Glomerular endothelial cell (primary cell): ENCODE data around the gene MATR3. TPM values are rescaled to one million over a fixed set of nuclear protein-coding genes. Genes with fewer than 3 reads are reported as not detected.
"Not testable (repeated sequence)": the region's sequence is repeated elsewhere in the genome, so short reads cannot be mapped to it uniquely, and the experiment has no call there.

Experiments used
- DNase-seq: peaks from one replicate; pipeline ENCODE4 v3.0.0-alpha.2; 2011; ENCODE audit warnings: low read depth, low spot score; ENCODE audit errors: extremely low read depth
- total RNA-seq: library from RNA; depleted of rRNA; stranded (reverse); fragments of >200 nt; gene quantifications from 2 replicates; pipeline ENCODE4 v1.2.3, GENCODE V29; 2015

Gene MATR3, protein sequence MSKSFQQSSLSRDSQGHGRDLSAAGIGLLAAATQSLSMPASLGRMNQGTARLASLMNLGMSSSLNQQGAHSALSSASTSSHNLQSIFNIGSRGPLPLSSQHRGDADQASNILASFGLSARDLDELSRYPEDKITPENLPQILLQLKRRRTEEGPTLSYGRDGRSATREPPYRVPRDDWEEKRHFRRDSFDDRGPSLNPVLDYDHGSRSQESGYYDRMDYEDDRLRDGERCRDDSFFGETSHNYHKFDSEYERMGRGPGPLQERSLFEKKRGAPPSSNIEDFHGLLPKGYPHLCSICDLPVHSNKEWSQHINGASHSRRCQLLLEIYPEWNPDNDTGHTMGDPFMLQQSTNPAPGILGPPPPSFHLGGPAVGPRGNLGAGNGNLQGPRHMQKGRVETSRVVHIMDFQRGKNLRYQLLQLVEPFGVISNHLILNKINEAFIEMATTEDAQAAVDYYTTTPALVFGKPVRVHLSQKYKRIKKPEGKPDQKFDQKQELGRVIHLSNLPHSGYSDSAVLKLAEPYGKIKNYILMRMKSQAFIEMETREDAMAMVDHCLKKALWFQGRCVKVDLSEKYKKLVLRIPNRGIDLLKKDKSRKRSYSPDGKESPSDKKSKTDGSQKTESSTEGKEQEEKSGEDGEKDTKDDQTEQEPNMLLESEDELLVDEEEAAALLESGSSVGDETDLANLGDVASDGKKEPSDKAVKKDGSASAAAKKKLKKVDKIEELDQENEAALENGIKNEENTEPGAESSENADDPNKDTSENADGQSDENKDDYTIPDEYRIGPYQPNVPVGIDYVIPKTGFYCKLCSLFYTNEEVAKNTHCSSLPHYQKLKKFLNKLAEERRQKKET
- total RNA-seq: 178 and 187 TPM in 2 replicates

DNA sequence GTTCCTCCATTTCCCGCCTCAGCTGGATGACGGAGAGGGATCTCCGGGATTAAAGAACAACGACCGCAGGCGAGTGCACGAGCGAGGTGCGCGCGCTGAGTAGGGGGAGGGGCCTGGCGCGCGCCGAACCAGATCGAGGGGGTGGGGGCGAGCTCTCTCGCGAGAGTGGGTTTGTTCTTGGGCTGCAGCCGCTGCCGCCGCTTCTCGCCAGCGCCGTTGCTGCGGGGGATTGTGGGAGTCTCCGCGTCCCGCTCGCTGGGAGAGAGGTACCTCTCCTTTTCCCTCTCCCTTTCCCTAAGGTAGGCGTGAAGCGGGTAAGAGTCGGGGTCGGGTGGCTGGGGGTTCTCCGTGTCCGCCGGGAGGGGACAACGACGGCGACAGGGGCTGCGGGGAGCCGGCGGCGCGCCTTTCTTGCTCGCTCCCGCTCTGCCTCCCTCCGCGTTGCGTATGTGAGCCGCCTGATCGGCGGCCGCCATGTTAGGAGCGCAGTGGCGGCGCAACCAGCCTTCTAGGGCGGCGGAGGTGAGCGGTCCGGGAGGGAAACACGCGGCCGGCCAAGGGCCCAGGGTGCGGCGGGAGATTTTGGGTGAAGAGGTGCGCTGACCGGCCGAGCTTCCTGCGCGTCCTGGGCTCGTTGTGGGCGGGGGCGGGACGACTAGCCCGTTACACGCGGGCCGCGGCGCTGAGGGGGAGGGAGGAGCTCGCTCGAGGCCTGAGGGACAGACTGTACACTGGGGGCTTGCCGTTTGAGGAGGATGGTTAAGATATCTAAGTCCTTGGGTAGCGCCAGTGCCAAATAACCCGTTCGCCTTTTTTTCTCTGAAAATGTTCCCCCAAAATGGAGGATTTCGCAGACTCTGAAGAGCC is at the start of gene MATR3:
Gene MATR3, plus strand, starts transcription at position 234 of the 867 bp plus-strand sequence. CDS start 13,676 bp downstream, outside the sequence.
- peak; percentile 64 for DNase-seq

DNA sequence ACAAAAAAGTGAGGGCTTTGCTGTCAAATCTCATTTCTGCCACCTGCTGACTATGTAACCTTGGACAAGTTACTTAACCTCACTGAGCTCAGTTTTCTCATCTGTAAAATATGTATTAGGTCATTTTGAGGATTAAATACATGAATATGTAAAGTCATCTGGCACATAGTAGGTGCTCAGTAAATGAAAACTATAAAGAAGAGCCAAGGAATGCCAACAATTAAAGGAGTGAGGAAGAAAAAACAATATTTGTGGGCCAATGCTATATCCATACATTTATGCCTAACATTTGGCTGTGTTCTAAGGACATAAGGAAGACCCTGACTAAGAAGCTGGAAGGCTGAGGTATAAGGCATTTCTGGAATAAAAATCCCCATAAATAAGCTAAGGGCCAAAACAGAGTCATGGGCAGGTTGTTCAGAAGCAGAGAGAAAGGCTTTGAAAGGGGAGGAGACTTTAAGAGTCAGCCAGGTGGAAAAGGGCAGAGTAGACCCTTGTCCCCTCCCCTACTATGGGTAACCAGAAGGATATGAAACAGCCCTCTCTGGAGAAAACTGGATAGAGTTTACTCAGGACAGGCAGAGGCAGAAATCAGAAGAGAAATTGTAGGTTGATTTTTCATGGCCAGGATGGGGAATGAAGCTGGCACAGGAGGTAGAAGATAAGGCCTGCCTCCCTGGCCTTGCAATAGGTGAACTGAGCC is 47.8 kb upstream of the MATR3 start:
- no peak for DNase-seq

GRCh38 chr5:139246394-139246793 is 47.1 kb upstream of the MATR3 start:
- no peak for DNase-seq

DNA sequence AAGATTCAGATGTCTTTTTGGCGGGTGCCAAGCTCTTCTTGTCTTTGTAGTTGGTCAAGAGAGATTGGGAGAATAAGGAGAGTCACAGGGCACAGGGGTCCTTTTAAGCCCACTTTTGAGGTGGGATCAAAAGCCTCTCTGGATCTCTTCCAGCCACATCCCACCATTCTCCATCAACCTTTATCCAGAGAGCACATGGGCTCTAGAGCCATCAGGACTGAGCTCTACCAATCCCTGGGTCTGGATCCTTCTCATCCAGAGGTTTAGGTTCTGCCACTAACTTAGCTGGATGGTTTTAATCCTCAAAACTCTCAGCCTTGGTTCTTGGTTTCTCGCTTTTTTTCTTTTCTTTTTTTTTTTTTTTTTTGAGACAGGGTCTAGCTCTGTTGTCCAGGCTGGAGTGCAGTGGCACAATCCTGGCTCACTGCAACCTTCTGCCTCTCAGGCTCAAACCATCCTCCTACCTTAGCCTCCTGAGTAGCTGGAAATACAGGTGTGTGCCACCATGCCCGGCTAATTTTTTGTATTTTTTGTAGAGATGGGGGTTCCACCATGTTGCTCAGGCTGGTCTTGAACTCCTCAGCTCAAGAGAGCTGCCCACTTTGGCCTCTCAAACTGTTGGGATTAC is 44.6 kb upstream of the MATR3 start:
- DNase-seq: no peak

DNA sequence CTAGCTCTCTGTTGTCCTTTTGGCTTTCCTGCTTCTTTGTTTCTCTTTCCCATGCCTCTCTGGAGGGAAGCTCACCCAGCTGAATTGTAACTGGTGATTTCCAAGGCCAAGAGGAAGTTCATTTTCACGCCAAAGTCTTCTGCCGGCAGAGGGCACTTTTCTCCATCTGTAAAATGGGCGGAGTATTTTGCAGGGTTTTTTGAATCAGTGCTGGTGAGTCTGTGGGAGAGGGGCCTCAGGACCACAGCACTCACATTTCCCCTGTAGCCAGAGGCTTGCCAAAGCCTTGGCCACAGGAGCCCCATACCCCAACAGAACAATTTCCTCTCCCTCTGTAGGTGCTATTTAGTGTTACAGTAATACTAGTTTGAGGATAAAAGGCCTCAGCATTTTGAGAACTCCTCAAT is 42.3 kb upstream of the MATR3 start:
- no peak for DNase-seq

DNA sequence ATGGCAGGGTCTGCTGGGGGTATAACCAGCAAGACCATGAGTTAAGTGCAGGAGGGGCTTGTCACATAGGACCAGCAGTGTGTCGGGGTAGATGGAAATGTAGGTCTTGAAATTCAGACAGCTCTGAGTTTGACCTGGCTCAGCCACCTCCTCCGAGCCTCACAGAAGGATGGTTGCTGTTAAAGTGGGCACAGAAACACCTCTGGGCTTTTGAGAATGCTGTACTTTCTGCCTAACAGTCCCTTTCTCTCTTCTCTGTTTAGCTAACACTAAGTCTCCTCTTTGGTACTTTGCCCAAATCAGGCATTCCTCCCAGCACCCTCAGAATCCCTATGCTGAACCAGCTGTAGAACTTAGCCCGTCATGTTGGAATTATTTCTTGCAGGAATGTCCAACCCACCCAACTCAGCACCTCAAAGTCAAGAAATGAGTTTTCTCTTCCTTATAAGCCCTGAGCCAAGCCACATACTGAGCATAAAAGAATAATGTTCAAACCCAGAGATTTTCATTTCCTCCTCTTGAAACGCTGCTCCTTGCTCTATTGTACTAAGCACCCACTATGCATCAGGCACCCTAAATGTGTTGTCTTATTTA is 41.7 kb upstream of the MATR3 start:
- DNase-seq: no peak

- no peak for DNase-seq
Measured at GRCh38 chr5:139253115-139253514, 40.4 kb upstream of the MATR3 start.

GRCh38 chr5:139256820-139257219 is 36.7 kb upstream of the MATR3 start:
- DNase-seq: no peak

DNA sequence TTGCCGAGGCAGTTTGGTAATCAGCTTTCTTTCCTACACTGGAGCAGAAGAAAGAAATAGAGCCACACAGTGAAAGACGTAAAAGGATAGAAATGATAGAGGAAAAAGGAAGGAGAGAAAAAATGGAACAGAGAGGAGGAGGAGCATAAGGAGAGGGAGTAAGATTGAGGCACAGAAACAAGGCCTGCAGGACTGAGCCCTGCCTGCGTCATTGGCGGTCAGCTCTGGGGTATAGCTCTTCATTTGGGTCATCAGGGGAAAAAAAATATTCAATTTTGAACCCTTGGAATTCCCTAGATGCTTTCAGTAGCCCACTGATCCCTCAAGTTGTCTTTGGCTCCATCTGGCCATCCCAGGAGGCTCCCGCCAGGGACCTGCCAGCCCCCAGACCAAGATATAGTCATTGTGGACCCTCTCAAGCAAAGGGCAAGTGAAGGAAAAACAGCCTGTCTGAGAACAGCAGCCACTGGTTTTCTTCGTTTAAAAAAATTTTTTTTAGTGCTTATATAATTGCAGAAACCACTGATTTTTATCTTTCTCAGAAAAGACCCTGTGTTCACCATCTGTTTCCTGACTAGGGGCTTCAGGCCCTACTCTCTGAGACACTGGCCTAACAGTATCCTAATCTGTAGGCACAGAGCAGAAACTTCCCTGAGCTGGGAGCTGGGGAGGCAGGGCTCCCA is 31.3 kb upstream of the MATR3 start:
- DNase-seq: no peak

GRCh38 chr5:139262742-139263445 is 30.6 kb upstream of the MATR3 start:
- DNase-seq: peak; percentile 64

GRCh38 chr5:139263536-139263935 is 30.0 kb upstream of the MATR3 start:
- DNase-seq: no peak

DNA sequence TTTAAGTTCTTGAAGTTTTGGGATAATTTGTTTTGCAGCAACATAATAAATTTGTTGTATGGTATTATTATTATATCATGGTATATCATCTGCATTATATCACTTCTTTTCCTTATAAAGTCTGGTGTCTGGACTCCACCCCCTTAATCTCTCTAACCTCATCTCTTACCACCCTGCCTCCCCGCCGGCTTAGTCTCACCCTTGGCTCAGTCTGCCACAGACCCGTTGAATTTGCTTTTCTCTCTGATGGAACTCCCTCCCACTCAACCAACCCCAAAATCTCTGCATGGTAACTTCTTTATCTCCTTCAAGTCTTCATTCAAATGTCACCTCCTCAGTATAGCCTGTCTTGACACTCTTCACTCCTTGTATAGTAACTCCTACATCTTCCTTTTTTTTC is 29.6 kb upstream of the MATR3 start:
- DNase-seq: no peak

DNA sequence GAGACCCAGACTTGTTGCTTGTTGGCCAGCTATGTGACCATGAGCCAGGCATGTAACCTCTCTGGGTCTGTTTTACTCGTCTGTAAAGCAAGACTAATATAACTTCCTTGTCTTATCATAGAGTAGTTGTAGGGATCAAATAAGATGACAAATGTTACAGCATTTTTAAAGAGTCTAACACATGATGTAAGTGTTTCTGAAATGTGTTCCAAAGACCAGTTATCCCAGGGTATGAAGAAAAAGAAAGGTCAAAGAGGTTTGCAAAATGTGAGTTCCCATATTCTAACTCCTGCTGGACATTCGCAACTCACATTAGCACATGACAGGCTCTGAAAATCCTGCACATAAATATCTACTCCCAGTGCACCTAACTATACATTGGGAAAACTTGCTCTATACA is 28.5 kb upstream of the MATR3 start:
- DNase-seq: no peak

DNA sequence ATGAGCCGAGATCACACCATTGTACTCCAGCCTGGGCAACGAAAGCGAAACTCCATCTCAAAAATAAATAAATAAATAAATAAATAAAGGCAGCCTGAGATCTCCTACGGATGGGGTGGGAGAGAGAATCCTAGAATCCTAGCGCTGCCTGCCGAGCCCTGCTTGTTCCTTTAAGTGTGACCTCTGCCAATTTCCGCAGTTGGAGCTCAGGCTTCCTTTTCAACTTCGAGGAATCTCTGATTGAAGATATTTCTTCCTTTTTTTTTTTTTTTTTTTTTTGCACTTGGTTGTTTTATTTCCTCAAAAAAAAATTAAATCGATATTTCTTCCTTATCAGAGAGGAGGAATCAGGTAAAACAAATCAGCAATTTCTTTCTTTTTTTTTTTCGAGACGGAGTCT is 27.3 kb upstream of the MATR3 start:
- no peak for DNase-seq

- DNase-seq: no peak
Measured at GRCh38 chr5:139267481-139267880, 26.1 kb upstream of the MATR3 start.

DNA sequence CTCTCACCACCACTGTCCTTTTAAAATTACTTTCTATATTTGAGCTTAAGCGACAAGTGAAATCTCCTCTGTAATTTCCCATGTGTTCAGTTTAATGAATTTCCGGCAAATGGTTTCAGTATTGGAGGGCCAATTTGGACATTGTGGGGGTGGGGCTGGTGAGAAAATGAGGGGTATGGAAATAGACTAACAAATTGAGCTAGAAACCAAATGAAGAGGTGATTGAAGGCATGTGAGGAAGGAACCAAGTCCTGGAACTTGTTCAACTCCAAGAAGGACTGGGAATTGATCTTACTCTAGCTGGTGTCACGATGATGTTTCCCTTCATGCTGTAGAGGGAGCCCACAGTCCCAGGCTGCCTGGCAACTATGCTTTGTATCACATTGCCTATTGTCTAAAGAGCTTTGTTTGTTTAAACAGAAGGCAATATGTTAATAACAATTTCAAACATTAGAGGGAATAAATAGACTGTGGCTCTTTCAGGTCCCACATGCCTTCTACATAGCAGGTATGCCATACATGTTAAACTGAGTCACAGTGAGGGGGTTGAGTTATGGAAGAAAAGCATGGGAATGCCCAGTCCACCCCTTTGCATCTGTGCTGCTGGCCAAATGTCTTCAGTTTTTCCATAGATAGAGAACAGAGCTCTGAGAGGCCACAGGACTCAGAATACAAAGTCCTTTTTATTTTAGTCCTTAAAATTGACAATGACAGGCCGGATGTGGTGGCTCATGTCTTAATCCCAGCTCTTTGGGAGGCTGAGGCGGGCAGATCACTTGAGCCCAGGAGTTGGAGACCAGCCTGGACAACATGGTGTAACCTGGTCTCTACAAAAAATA is 25.0 kb upstream of the MATR3 start:
- DNase-seq: no peak

- not testable (repeated sequence) for DNase-seq
Measured at GRCh38 chr5:139270718-139271117, 22.8 kb upstream of the MATR3 start.
